GM23338 (cell line): ENCODE data around the gene SMC4. TPM values are rescaled to one million over a fixed set of nuclear protein-coding genes. Genes with fewer than 3 reads are reported as not detected.

Experiments
- ATAC-seq: fragments of 200-7000 bp; cut with Tn5 transposase; 3 replicates; pipeline ENCODE4 v1.9.1; 2020
- DNase-seq: peaks from one replicate; pipeline ENCODE4 v3.0.0-alpha.2; 2015; ENCODE audit warnings: low spot score
- H2AFZ ChIP-seq: fragments of 200-600 bp; sonication (generic); 2 replicates; pipeline ENCODE4 v1.8.0; 2016; ENCODE audit warnings: antibody characterized with exemption, mild to moderate bottlenecking, moderate library complexity
- H3F3A ChIP-seq: fragments of 200-600 bp; sonication (generic); replicated peaks from 2 replicates; pipeline ENCODE4 v1.8.0; 2017; ENCODE audit warnings: antibody characterized with exemption, mixed run types, low read depth
- H3K27ac ChIP-seq: fragments of 200-600 bp; sonication (generic); 2 replicates; pipeline ENCODE4 v1.6.1; 2016; ENCODE audit warnings: low read depth
- H3K27me3 ChIP-seq: fragments of 200-600 bp; sonication (generic); 2 replicates; pipeline ENCODE4 v1.8.0; 2016; ENCODE audit warnings: mild to moderate bottlenecking, mixed run types, moderate library complexity; ENCODE audit not compliant: insufficient read depth
- H3K36me3 ChIP-seq: fragments of 200-600 bp; sonication (generic); 2 replicates; pipeline ENCODE4 v1.8.0; 2016; ENCODE audit warnings: mild to moderate bottlenecking; ENCODE audit not compliant: insufficient read depth
- H3K4me1 ChIP-seq: fragments of 200-600 bp; sonication (generic); 2 replicates; pipeline ENCODE4 v1.8.0; 2016; ENCODE audit warnings: mild to moderate bottlenecking, moderate library complexity; ENCODE audit not compliant: insufficient read depth
- H3K4me2 ChIP-seq: fragments of 200-600 bp; sonication (generic); 2 replicates; pipeline ENCODE4 v1.7.1; 2017; ENCODE audit warnings: mixed run types
- H3K4me3 ChIP-seq: fragments of 200-600 bp; sonication (generic); 2 replicates; pipeline ENCODE4 v1.6.1; 2016; ENCODE audit warnings: mixed run types
- H3K79me2 ChIP-seq: fragments of 200-600 bp; sonication (generic); replicated peaks from 2 replicates; pipeline ENCODE4 v1.8.0; 2017; ENCODE audit warnings: mild to moderate bottlenecking; ENCODE audit not compliant: insufficient read depth
- H3K9me2 ChIP-seq: fragments of 200-600 bp; sonication (generic); 2 replicates; pipeline ENCODE4 v1.8.0; 2017; ENCODE audit not compliant: insufficient read depth
- H4K20me1 ChIP-seq: fragments of 200-600 bp; sonication (generic); replicated peaks from 2 replicates; pipeline ENCODE4 v1.8.0; 2017; ENCODE audit warnings: mild to moderate bottlenecking; ENCODE audit not compliant: insufficient read depth
- H3K27ac Mint-ChIP-seq: 2 replicates; pipeline ENCODE4 v1.8.0; 2020; ENCODE audit warnings: inconsistent platforms, mild to moderate bottlenecking, moderate library complexity, mixed read lengths
- H3K27me3 Mint-ChIP-seq: 3 replicates; pipeline ENCODE4 v1.8.0; 2022; ENCODE audit warnings: low read depth, mild to moderate bottlenecking, moderate library complexity, mixed read lengths, inconsistent platforms; ENCODE audit not compliant: insufficient read depth, poor library complexity
- H3K36me3 Mint-ChIP-seq: 3 replicates; pipeline ENCODE4 v1.8.0; 2021; ENCODE audit warnings: low read depth, mild to moderate bottlenecking, inconsistent platforms, moderate library complexity, mixed read lengths
- H3K4me1 Mint-ChIP-seq: 3 replicates; pipeline ENCODE4 v1.8.0; 2020; ENCODE audit warnings: mild to moderate bottlenecking, inconsistent platforms, mixed read lengths
- H3K4me3 Mint-ChIP-seq: 3 replicates; pipeline ENCODE4 v1.8.0; 2021; ENCODE audit warnings: moderate library complexity, mild to moderate bottlenecking, inconsistent platforms, mixed read lengths
- H3K9me3 Mint-ChIP-seq: 3 replicates; pipeline ENCODE4 v1.8.0; 2020; ENCODE audit warnings: moderate library complexity, mild to moderate bottlenecking, inconsistent platforms, mixed read lengths
- CREB1 ChIP-seq: fragments of 250-450 bp; sonication (Bioruptor Pico); IDR thresholded peaks from 2 replicates; pipeline ENCODE4 v1.5.0; 2020; ENCODE audit warnings: low read depth, mild to moderate bottlenecking, moderate library complexity
- CTCF ChIP-seq, 2 experiments: fragments of 200-600 bp in 1 of 2; sonication (generic) in 1 of 2; conservative IDR thresholded peaks; 2 replicates each; pipeline versions ENCODE4 v1.5.1 to v1.6.1; 2016 to 2017; ENCODE audit warnings: antibody characterized with exemption in 2 of 2, low read depth in 2 of 2, mild to moderate bottlenecking in 2 of 2, moderate library complexity in 1 of 2
- NANOG ChIP-seq: IDR thresholded peaks from 2 replicates; pipeline ENCODE4 v1.6.1; 2016; ENCODE audit warnings: antibody characterized with exemption, borderline replicate concordance
- POLR2AphosphoS5 ChIP-seq: IDR thresholded peaks from 2 replicates; pipeline ENCODE4 v1.6.1; 2016; ENCODE audit warnings: antibody characterized with exemption, low read depth
- ZNF462 ChIP-seq: fragments of 250-450 bp; sonication (Bioruptor Pico); IDR thresholded peaks from 2 replicates; pipeline ENCODE4 v1.5.0; 2020; ENCODE audit warnings: mild to moderate bottlenecking, moderate library complexity
- polyA plus RNA-seq: library from polyadenylated mRNA; unstranded; fragments of >200 nt; fragmentation: Nextera tagmentation; extraction: Ambion mirVana; gene quantifications from 2 replicates; pipeline ENCODE4 v1.2.1, GENCODE V29; 2016
- total RNA-seq: library from RNA; depleted of rRNA; stranded (reverse); fragments of >200 nt; shearing (Covaris generic); gene quantifications from 2 replicates; pipeline ENCODE4 v1.2.3, GENCODE V29; 2014
- TF ChIP-seq, protein P1 (sequence below): IDR thresholded peaks from one replicate; pipeline ENCODE4 v1.6.1; 2018; ENCODE audit warnings: antibody characterized with exemption; ENCODE audit not compliant: unreplicated experiment

Gene SMC4
- total and polyA plus RNA-seq, 2 experiments from 2014 or later: 167 to 412 TPM

- no peak for TF ChIP-seq CTCF (conservative IDR thresholded peaks at IDR 0.05; ENCODE audit: low read depth in 2 of 2)
- no peak for TF ChIP-seq POLR2AphosphoS5
These were observed 74.5 kb downstream of the SMC4 start (continued) for GRCh38 chr3:160473978-160474377.

DNA sequence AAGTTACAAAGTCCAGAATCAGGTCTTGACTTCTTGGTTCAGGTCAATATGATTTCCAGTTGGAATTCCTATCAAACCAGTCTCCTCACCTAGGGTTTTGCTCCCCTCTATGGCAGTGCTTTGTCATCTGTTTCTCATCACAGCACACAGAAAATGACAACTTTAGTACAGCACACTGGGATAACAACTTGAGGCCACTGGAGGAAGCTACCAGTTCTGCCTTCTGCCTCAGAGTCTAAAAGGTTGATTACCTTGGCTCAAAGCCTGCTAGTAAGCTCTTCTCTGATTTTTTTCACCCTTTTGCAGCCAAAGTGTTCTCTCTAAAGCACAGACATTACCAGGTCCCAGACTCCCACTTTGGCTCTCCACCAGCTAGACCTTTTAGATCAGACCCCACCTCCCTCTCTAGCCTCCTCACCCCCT lies 75.0 kb downstream of the SMC4 start:
- Histone ChIP-seq H3K36me3 (no peaks in the 10 kb centered on the region; the same call in 1 of the 2 replicates), H3K4me3 (no peak overlapping the region), H3K79me2 (no peaks in the 10 kb centered on the region), H3F3A (no peaks in the 10 kb centered on the region), H3K4me1 (no peaks in the 10 kb centered on the region), H3K9me2 (0 out of 2 replicates have a peak, but pooled peaks cover 7% of the 10 kb centered on the region), H3K27ac (no peak overlapping the region), H4K20me1 (no peaks in the 10 kb centered on the region), H3K27me3 (no peaks in the 10 kb centered on the region), H2AFZ (no peak overlapping the region), H3K4me2 (no peak overlapping the region)
- H3K9me3 Mint-ChIP-seq: peaks cover 18% of the 10 kb centered on the region
- DNase-seq (no peak), ATAC-seq (no peak)
- peaks cover 5% of the 10 kb centered on the region for H3K27me3 Mint-ChIP-seq
- no peaks in the 10 kb centered on the region for H3K4me1 Mint-ChIP-seq
- no peak for TF ChIP-seq CREB1 (CRISPR knock-in tag)
- no peak for TF ChIP-seq POLR2AphosphoS5
- TF ChIP-seq, protein P1, sequence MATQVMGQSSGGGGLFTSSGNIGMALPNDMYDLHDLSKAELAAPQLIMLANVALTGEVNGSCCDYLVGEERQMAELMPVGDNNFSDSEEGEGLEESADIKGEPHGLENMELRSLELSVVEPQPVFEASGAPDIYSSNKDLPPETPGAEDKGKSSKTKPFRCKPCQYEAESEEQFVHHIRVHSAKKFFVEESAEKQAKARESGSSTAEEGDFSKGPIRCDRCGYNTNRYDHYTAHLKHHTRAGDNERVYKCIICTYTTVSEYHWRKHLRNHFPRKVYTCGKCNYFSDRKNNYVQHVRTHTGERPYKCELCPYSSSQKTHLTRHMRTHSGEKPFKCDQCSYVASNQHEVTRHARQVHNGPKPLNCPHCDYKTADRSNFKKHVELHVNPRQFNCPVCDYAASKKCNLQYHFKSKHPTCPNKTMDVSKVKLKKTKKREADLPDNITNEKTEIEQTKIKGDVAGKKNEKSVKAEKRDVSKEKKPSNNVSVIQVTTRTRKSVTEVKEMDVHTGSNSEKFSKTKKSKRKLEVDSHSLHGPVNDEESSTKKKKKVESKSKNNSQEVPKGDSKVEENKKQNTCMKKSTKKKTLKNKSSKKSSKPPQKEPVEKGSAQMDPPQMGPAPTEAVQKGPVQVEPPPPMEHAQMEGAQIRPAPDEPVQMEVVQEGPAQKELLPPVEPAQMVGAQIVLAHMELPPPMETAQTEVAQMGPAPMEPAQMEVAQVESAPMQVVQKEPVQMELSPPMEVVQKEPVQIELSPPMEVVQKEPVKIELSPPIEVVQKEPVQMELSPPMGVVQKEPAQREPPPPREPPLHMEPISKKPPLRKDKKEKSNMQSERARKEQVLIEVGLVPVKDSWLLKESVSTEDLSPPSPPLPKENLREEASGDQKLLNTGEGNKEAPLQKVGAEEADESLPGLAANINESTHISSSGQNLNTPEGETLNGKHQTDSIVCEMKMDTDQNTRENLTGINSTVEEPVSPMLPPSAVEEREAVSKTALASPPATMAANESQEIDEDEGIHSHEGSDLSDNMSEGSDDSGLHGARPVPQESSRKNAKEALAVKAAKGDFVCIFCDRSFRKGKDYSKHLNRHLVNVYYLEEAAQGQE: no peak
- TF ChIP-seq NANOG: no peak
- no peak for TF ChIP-seq ZNF462 (CRISPR knock-in tag)
- H3K4me3 Mint-ChIP-seq: no peak overlapping the region
- no peak overlapping the region for H3K27ac Mint-ChIP-seq
- H3K36me3 Mint-ChIP-seq: peaks cover 17% of the 10 kb centered on the region
